ENCODE data around the gene ATP1A3. TPM values are rescaled to one million over a fixed set of nuclear protein-coding genes. Genes with fewer than 3 reads are reported as not detected.
"Not testable (repeated sequence)": the region's sequence is repeated elsewhere in the genome, so short reads cannot be mapped to it uniquely, and the experiment has no call there.

ATP1A3 gene
- 1 to 10 TPM; 5.5 to 5.9 TPM for total RNA-seq

- Mint-ChIP-seq H3K36me3 (ENCODE audit: low read depth) (no peaks in the 10 kb centered on the region), H3K9me3 (no peaks in the 10 kb centered on the region), H3K27me3 (peaks cover 33% of the 10 kb centered on the region), H3K4me1 (ENCODE audit: low read depth) (peaks cover 26% of the 10 kb centered on the region), H3K27ac (no peak within 1 kb of the TSS), H3K4me3 (peak within 1 kb of the TSS; percentile 80)
- intact Hi-C loops (cut with micrococcal nuclease) = no loop called here
- peak; percentile 72 for DNase-seq
- ChIA-PET CTCF (no interaction called here), POLR2A (interaction anchor here (1.2 to 1.4 kb wide), 2 partner anchors 12 to 133 kb away, joined by 3 read pairs; partner anchors contain the start of gene RPS19)
- peak; percentile 78 for ATAC-seq
- TF ChIP-seq, protein P1, sequence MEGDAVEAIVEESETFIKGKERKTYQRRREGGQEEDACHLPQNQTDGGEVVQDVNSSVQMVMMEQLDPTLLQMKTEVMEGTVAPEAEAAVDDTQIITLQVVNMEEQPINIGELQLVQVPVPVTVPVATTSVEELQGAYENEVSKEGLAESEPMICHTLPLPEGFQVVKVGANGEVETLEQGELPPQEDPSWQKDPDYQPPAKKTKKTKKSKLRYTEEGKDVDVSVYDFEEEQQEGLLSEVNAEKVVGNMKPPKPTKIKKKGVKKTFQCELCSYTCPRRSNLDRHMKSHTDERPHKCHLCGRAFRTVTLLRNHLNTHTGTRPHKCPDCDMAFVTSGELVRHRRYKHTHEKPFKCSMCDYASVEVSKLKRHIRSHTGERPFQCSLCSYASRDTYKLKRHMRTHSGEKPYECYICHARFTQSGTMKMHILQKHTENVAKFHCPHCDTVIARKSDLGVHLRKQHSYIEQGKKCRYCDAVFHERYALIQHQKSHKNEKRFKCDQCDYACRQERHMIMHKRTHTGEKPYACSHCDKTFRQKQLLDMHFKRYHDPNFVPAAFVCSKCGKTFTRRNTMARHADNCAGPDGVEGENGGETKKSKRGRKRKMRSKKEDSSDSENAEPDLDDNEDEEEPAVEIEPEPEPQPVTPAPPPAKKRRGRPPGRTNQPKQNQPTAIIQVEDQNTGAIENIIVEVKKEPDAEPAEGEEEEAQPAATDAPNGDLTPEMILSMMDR (IDR thresholded peaks at IDR 0.05) = no peak
These were observed at the start of gene ATP1A3 for GRCh38 chr19:41993612-41994483. ATP1A3 (minus strand) TSS chr19:41994230; CDS start chr19:41994076, 154 bp downstream.

DNA sequence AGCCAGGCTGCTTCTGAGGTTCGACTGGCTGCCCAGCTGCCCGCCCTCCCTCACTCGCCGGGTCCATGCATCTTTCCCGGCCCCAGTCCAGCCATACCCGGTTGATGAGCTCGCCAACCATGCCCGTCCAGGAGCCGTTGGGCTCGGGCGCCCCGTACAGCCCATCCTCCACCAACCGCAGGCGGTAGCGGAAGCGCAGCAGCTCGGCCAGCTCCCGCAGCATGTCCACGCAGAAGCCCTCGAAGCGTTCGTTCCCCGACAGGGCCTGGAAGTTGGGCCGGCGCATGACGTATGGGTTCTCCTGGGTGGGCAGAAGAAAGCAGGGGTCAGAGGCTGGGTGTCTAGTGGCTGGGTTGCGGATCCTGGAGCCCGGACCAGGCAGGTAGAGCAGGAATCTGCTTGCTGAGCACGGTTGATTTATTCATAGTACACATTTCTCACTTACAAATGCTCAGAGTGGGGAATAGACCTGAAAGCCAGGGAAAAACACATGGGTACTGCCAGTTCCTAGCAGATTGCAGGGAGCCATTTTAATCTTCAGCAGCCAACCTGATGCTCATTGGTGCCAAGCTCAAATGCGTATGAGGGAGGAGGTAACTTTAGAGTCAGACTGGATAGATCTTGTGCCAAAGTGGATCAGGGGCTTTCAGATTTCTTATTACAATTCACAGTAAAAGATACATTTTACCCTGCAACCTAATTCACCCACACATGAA, 48.6 kb upstream of the ATP1A3 start:
- CTCF ChIA-PET = interaction anchor here (1.1 to 1.8 kb wide), 2 partner anchors 8 to 289 kb away, joined by 4 read pairs; no protein-coding TSS in a partner anchor
- POLR2A ChIA-PET = no interaction called here
- ATAC-seq (no peak), DNase-seq (no peak)
- no peaks in the 10 kb centered on the region for H3K9me3 Mint-ChIP-seq
- H3K27ac Mint-ChIP-seq = no peak overlapping the region
- no peaks in the 10 kb centered on the region for H3K4me1 Mint-ChIP-seq (ENCODE audit: low read depth)
- no peak overlapping the region for H3K4me3 Mint-ChIP-seq
- TF ChIP-seq, protein P1 (IDR thresholded peaks at IDR 0.05) = no peak
- H3K36me3 Mint-ChIP-seq (ENCODE audit: low read depth) = no peaks in the 10 kb centered on the region
- intact Hi-C loops (cut with micrococcal nuclease) = no loop called here
- no peaks in the 10 kb centered on the region for H3K27me3 Mint-ChIP-seq

GRCh38 chr19:42040491-42040890, 46.5 kb upstream of the ATP1A3 start:
- H3K27ac Mint-ChIP-seq; H3K4me3 Mint-ChIP-seq; DNase-seq; H3K36me3 Mint-ChIP-seq (ENCODE audit: low read depth); ATAC-seq; intact Hi-C loops (cut with micrococcal nuclease); H3K4me1 Mint-ChIP-seq (ENCODE audit: low read depth); H3K9me3 Mint-ChIP-seq; H3K27me3 Mint-ChIP-seq; POLR2A ChIA-PET: not testable (repeated sequence)
- CTCF ChIA-PET = interaction anchor here (3.0 kb wide), 1 partner anchor 12 kb away, joined by 13 read pairs; no protein-coding TSS in a partner anchor

- TF ChIP-seq, protein P1 (IDR thresholded peaks at IDR 0.05) = no peak
- ChIA-PET CTCF (interaction anchor here (3.0 kb wide), 1 partner anchor 12 kb away, joined by 13 read pairs; no protein-coding TSS in a partner anchor), POLR2A (no interaction called here)
- ATAC-seq = no peak
- Mint-ChIP-seq H3K4me3 (no peak overlapping the region), H3K9me3 (no peaks in the 10 kb centered on the region), H3K27ac (no peak overlapping the region), H3K4me1 (ENCODE audit: low read depth) (no peaks in the 10 kb centered on the region), H3K36me3 (ENCODE audit: low read depth) (no peaks in the 10 kb centered on the region), H3K27me3 (no peaks in the 10 kb centered on the region)
- intact Hi-C loops (cut with micrococcal nuclease) = no loop called here
- no peak for DNase-seq
These were observed 46.0 kb upstream of the ATP1A3 start for GRCh38 chr19:42040031-42040430.

- ChIA-PET POLR2A (interaction anchor here (0.9 kb wide), 1 partner anchor 11 kb away, joined by 3 read pairs; no protein-coding TSS in a partner anchor), CTCF (interaction anchor here (0.7 to 1.7 kb wide), 2 partner anchors 8 to 10 kb away, joined by 3 to 12 read pairs; no protein-coding TSS in a partner anchor)
- DNase-seq (no peak), ATAC-seq (no peak)
- intact Hi-C loops (cut with micrococcal nuclease) = no loop called here
- Mint-ChIP-seq H3K9me3 (no peaks in the 10 kb centered on the region), H3K4me3 (no peak overlapping the region), H3K36me3 (ENCODE audit: low read depth) (no peaks in the 10 kb centered on the region), H3K27ac (no peak overlapping the region), H3K27me3 (no peaks in the 10 kb centered on the region), H3K4me1 (ENCODE audit: low read depth) (peaks cover 3% of the 10 kb centered on the region)
- TF ChIP-seq, protein P1 (IDR thresholded peaks at IDR 0.05) = no peak
These were observed 44.6 kb upstream of the ATP1A3 start for GRCh38 chr19:42038666-42039065.

All from activated CD8-positive, alpha-beta T cell treated with anti-CD3 and anti-CD28 coated beads for 36 hours (primary cell).